HCT116 (cell line): ENCODE results near the gene NRBP1. TPM values are rescaled to one million over a fixed set of nuclear protein-coding genes. Genes with fewer than 3 reads are reported as not detected.

Experiments used
- ATAC-seq: fragments of 200-7000 bp; cut with Tn5 transposase; 2 replicates; pipeline ENCODE4 v1.9.1; 2020; ENCODE audit warnings: mild to moderate bottlenecking, moderate library complexity
- BruUV-seq: library from RNA; stranded (reverse); fragments of 400-500 nt; replicated peaks from 2 replicates; lab custom pipeline; 2021; lab: Mats Ljungman, UMichigan
- CTCF ChIA-PET: fragments of 300-600 bp; sonication (Branson Sonifier 250); formaldehyde crosslinking; loops from one replicate; lab custom pipeline; 2021; ENCODE audit warnings: antibody characterized with exemption; lab: Charles Lee
- POLR2A ChIA-PET: fragments of 300-600, 350-600 bp; sonication (Branson Sonifier 250); formaldehyde crosslinking; loops from one replicate; lab custom pipeline; 2021; ENCODE audit warnings: antibody characterized with exemption; lab: Charles Lee
- RAD21 ChIA-PET, 2 experiments: fragments of 300-600 bp; sonication (Branson Sonifier 250); formaldehyde crosslinking; loops; one replicate each; lab custom pipeline; 2023; ENCODE audit warnings: low total read pairs in 2 of 2; ENCODE audit not compliant: uncharacterized antibody in 2 of 2, unreplicated experiment in 2 of 2, low non-redundant PET in 1 of 2; lab: Charles Lee
- DNase-seq: peaks from one replicate; pipeline ENCODE4 v3.0.0-alpha.2; 2010; ENCODE audit warnings: low read depth, low spot score
- H2AFZ ChIP-seq: fragments of 200-600 bp; shearing (Covaris generic), sonication (generic); 2 replicates; pipeline ENCODE4 v1.6.1; 2017; ENCODE audit warnings: low read depth, mixed run types, mixed read lengths, antibody characterized with exemption, low read length; ENCODE audit not compliant: poor library complexity, severe bottlenecking
- H3K27ac ChIP-seq: 2 replicates; pipeline ENCODE4 v1.5.1; 2012; ENCODE audit warnings: low read depth, low read length
- H3K27me3 ChIP-seq: fragments of 200-600 bp; sonication (generic); 2 replicates; pipeline ENCODE4 v1.6.1; 2016; ENCODE audit warnings: mixed run types, low read length, mixed read lengths; ENCODE audit not compliant: insufficient read depth
- H3K36me3 ChIP-seq, 2 experiments: fragments of 200-500 bp in 1 of 2; fragments of 200-600 bp in 1 of 2; sonication (Bioruptor generic) in 1 of 2; sonication (generic) in 1 of 2; 2 replicates each; pipeline versions ENCODE4 v1.5.1 to v1.6.1; 2014 to 2016; ENCODE audit warnings: low read length in 2 of 2, inconsistent platforms in 1 of 2, mixed read lengths in 1 of 2, mixed run types in 1 of 2; ENCODE audit not compliant: insufficient read depth in 2 of 2, control insufficient read depth in 1 of 2
- H3K4me1 ChIP-seq, 2 experiments: fragments of 200-600 bp in 1 of 2; sonication (generic) in 1 of 2; 2 replicates each; pipeline versions ENCODE4 v1.5.1 to v1.6.1; 2012 to 2017; ENCODE audit warnings: low read length in 2 of 2, inconsistent platforms in 1 of 2, mild to moderate bottlenecking in 1 of 2, mixed read lengths in 1 of 2, mixed run types in 1 of 2, moderate library complexity in 1 of 2; ENCODE audit not compliant: insufficient read depth in 2 of 2, control insufficient read depth in 1 of 2
- H3K4me2 ChIP-seq: fragments of 200-600 bp; sonication (generic); 2 replicates; pipeline ENCODE4 v1.6.1; 2017; ENCODE audit warnings: mixed run types, low read length, mixed read lengths
- H3K4me3 ChIP-seq, 2 experiments: fragments of 200-600 bp in 1 of 2; sonication (generic) in 1 of 2; replicated peaks in 1 of 2; 2 replicates each; pipeline ENCODE4 v1.5.1; 2011 to 2016; ENCODE audit warnings: low read length in 2 of 2, control low read depth in 1 of 2, low read depth in 1 of 2, mild to moderate bottlenecking in 1 of 2, mixed read lengths in 1 of 2, mixed run types in 1 of 2
- H3K79me2 ChIP-seq: fragments of 200-600 bp; sonication (generic); 2 replicates; pipeline ENCODE4 v1.6.1; 2017; ENCODE audit warnings: mild to moderate bottlenecking, mixed run types, low read length, moderate library complexity, mixed read lengths; ENCODE audit not compliant: insufficient read depth
- H3K9ac ChIP-seq: fragments of 200-600 bp; sonication (generic); 2 replicates; pipeline ENCODE4 v1.6.1; 2016; ENCODE audit warnings: low read length, mixed read lengths
- H3K9me2 ChIP-seq: fragments of 200-600 bp; sonication (generic), shearing (Covaris generic); 2 replicates; pipeline ENCODE4 v1.6.1; 2017; ENCODE audit warnings: mixed run types, mild to moderate bottlenecking, moderate library complexity; ENCODE audit not compliant: insufficient read depth
- H3K9me3 ChIP-seq, 2 experiments: fragments of 200-500 bp in 1 of 2; fragments of 200-600 bp in 1 of 2; sonication (Bioruptor generic) in 1 of 2; sonication (generic) in 1 of 2; 2 replicates each; pipeline ENCODE4 v1.6.1; 2014 to 2017; ENCODE audit warnings: low read length in 2 of 2, mixed read lengths in 2 of 2, inconsistent platforms in 1 of 2, low read depth in 1 of 2, mild to moderate bottlenecking in 1 of 2, mixed run types in 1 of 2, moderate library complexity in 1 of 2; ENCODE audit not compliant: control insufficient read depth in 1 of 2, insufficient read depth in 1 of 2
- H4K20me1 ChIP-seq: fragments of 200-600 bp; sonication (generic), shearing (Covaris generic); 2 replicates; pipeline ENCODE4 v1.6.1; 2017; ENCODE audit warnings: mixed run types, mild to moderate bottlenecking, moderate library complexity; ENCODE audit not compliant: insufficient read depth
- ATF3 ChIP-seq: IDR thresholded peaks from 2 replicates; pipeline ENCODE4 v1.6.1; 2012
- EGR1 ChIP-seq: IDR thresholded peaks from 2 replicates; pipeline ENCODE4 v1.6.1; 2012; ENCODE audit warnings: low read depth
- ELF1 ChIP-seq: IDR thresholded peaks from 2 replicates; pipeline ENCODE4 v1.6.1; 2012; ENCODE audit warnings: low read depth, borderline replicate concordance
- EZH2 ChIP-seq: fragments of 200-600 bp; sonication (generic); IDR thresholded peaks from 2 replicates; pipeline ENCODE4 v1.6.1; 2017; ENCODE audit warnings: antibody characterized with exemption, mixed run types
- EZH2phosphoT487 ChIP-seq: fragments of 200-600 bp; IDR thresholded peaks from 2 replicates; pipeline ENCODE4 v1.6.1; 2018; ENCODE audit warnings: antibody characterized with exemption, borderline replicate concordance
- FOSL1 ChIP-seq: IDR thresholded peaks from 2 replicates; pipeline ENCODE4 v1.6.1; 2012; ENCODE audit warnings: low read depth
- JUND ChIP-seq: IDR thresholded peaks from 2 replicates; pipeline ENCODE4 v1.6.1; 2012
- POLR2A ChIP-seq: IDR thresholded peaks from 2 replicates; pipeline ENCODE4 v1.7.0; 2011; ENCODE audit warnings: borderline replicate concordance; ENCODE audit not compliant: insufficient read depth, insufficient read length; ENCODE audit errors: extremely low read depth
- RAD21 ChIP-seq: IDR thresholded peaks from 2 replicates; pipeline ENCODE4 v1.6.1; 2012; ENCODE audit warnings: low read depth, mild to moderate bottlenecking
- REST ChIP-seq: IDR thresholded peaks from 2 replicates; pipeline ENCODE4 v1.6.1; 2012; ENCODE audit warnings: low read depth
- SRF ChIP-seq: IDR thresholded peaks from 2 replicates; pipeline ENCODE4 v1.6.1; 2012; ENCODE audit warnings: low read depth
- TCF7L2 ChIP-seq: IDR thresholded peaks from 2 replicates; pipeline ENCODE4 v1.7.0; 2011; ENCODE audit warnings: borderline replicate concordance, inconsistent platforms; ENCODE audit not compliant: insufficient read depth, insufficient read length; ENCODE audit errors: extremely low read depth
- YY1 ChIP-seq: IDR thresholded peaks from 2 replicates; pipeline ENCODE4 v1.6.1; 2011; ENCODE audit warnings: low read length, low read depth, moderate library complexity, mild to moderate bottlenecking; ENCODE audit not compliant: insufficient replicate concordance; ENCODE audit errors: extremely low read depth
- ZNF274 ChIP-seq: fragments of 200-500 bp; sonication (Bioruptor generic); IDR thresholded peaks from 2 replicates; pipeline ENCODE4 v1.6.1; 2014; ENCODE audit warnings: mild to moderate bottlenecking, low read depth, low read length, inconsistent platforms
- intact Hi-C: fragments of 100-400 bp; cut with micrococcal nuclease; formaldehyde crosslinking; loops from 2 replicates; pipeline ENCODE4 v1.10.0; 2022
- total RNA-seq: library from RNA; stranded (reverse); gene quantifications from one replicate; pipeline ENCODE4 v1.2.1, GENCODE V29; 2021; ENCODE audit not compliant: unreplicated experiment
- TF ChIP-seq, protein P1 (sequence below): IDR thresholded peaks from 2 replicates; pipeline ENCODE4 v1.6.1; 2011; ENCODE audit warnings: mild to moderate bottlenecking, low read length, moderate library complexity; ENCODE audit not compliant: insufficient replicate concordance; ENCODE audit errors: extremely low read depth

The NRBP1 gene
- total RNA-seq, 1 experiment from 2014 or later = 79.1 TPM

DNA sequence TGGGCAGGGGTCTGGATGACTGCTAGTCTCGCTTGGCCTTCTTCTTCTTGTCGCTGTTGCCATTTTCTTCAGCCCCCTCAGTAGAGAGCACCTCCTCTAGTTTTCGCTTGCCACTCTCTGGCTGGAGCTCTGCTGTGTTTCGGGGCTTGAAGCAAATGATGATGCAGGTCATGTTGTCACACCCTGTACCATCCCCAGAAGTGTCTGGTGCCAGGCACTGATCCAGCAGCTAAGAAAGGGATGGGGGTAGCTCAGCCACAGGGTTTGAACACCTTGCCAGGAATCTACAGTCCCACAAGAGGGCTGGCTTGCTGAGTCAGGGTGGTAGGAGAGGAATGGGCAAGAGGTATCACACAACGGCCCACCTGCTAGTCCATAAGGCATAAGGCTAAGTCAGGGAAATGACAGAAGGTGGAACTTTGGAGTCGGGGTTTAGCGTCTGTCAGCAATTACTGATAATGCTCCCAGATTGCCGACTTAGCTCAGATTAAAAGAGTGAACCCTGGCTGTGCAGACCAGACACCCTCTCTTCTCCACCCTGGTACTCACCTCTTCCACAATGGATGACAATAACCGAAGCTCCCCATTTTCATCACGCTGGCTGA is 46.8 kb upstream of the NRBP1 start:
- peaks cover 3 to 27% of the 10 kb centered on the region in 2 experiments; a peak in 3 of 4 replicates for H3K4me1 ChIP-seq
- no peak overlapping the region for H3K4me3 ChIP-seq
- intact Hi-C loops = no loop called here
- peak overlapping the region; percentile 99; the same call in 1 of the 2 replicates for H3K4me2 ChIP-seq
- H3K9me3 ChIP-seq = no peaks in the 10 kb centered on the region
- TF ChIP-seq ZNF274 (no peak), ELF1 (no peak), EGR1 (no peak), ATF3 (no peak), EZH2 (no peak), POLR2A (no peak), SRF (no peak), EZH2phosphoT487 (no peak), REST (no peak), RAD21 (no peak), FOSL1 (no peak), YY1 (no peak), TCF7L2 (no peak), JUND (no peak)
- TF ChIP-seq, protein P1, sequence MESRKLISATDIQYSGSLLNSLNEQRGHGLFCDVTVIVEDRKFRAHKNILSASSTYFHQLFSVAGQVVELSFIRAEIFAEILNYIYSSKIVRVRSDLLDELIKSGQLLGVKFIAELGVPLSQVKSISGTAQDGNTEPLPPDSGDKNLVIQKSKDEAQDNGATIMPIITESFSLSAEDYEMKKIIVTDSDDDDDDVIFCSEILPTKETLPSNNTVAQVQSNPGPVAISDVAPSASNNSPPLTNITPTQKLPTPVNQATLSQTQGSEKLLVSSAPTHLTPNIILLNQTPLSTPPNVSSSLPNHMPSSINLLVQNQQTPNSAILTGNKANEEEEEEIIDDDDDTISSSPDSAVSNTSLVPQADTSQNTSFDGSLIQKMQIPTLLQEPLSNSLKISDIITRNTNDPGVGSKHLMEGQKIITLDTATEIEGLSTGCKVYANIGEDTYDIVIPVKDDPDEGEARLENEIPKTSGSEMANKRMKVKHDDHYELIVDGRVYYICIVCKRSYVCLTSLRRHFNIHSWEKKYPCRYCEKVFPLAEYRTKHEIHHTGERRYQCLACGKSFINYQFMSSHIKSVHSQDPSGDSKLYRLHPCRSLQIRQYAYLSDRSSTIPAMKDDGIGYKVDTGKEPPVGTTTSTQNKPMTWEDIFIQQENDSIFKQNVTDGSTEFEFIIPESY = no peak
- no peak overlapping the region for H2AFZ ChIP-seq
- BruUV-seq = TSS peak; percentile 65
- peaks cover 36% of the 10 kb centered on the region for H3K79me2 ChIP-seq
- RAD21 ChIA-PET = no interaction called here
- H3K9ac ChIP-seq = peak overlapping the region; percentile 80
- no peaks in the 10 kb centered on the region for H4K20me1 ChIP-seq
- peak overlapping the region; percentile 67 for H3K27ac ChIP-seq
- no peaks in the 10 kb centered on the region for H3K9me2 ChIP-seq
- peaks cover 34 to 59% of the 10 kb centered on the region in 2 experiments; a peak in 3 of 4 replicates for H3K36me3 ChIP-seq
- POLR2A ChIA-PET = no interaction called here
- ATAC-seq (no peak), DNase-seq (no peak)
- CTCF ChIA-PET = interaction anchor here (2.2 kb wide), 1 partner anchor 302 kb away, joined by 7 read pairs; no protein-coding TSS in a partner anchor
- no peaks in the 10 kb centered on the region for H3K27me3 ChIP-seq
